Hematopoietic multipotent progenitor cell treated with erythropoietin and hydrocortisone succinate and interleukin-3 and kit ligand, for 15 days (in vitro differentiated cells): Measurements from ENCODE around the gene RIOK3.
A peak's percentile ranks its signal among the peaks of the same experiment; 100 is the strongest.
"Not testable (repeated sequence)": the region's sequence is repeated elsewhere in the genome, so short reads cannot be mapped to it uniquely, and the experiment has no call there.

Experiments used
- DNase-seq: peaks from one replicate; pipeline ENCODE4 v3.0.0-alpha.2; 2015; ENCODE audit warnings: low spot score

The RIOK3 gene

GRCh38 chr18:23451491-23451890 lies 1.6 kb upstream of the RIOK3 start:
- DNase-seq = no peak

- no peak for DNase-seq
These were observed 750 bp upstream of the RIOK3 start for GRCh38 chr18:23452347-23452727.

- peak; percentile 76 for DNase-seq
These were observed 582 bp downstream of the RIOK3 start for GRCh38 chr18:23453680-23454058.

GRCh38 chr18:23456835-23457234 lies 3.7 kb downstream of the RIOK3 start:
- DNase-seq = no peak

DNA sequence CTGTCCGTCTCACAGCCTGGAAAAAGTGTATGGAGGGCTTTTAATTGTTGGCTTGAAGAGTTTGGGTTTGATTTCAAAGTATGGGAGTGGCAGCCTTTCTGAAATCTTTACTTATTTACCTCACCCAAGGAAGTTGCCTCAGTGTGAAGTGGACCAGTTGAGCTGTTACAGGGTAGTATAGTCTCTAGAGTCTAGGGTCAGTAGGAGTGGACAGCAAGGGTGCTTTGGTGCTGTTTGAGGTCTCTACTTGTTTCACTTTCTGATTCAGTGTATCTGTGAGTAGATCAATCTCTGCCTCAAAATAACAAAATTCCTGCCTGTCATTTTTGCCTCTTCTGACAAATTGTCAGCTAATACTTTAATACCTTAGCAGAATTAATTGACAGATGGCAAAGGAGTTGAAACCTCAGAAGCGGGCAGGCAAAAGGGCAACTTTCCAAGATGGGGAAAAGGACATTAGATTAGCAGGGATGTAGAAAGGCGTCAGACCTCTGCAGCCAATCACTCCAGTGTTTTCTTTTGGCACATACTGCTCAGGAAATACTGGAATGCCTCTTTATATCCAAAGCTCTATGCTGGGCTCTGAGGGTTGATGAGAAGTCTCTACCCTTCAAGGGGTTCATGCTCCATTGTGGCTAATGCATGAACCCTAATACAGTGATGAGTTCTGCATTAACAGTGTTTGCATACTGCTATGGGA lies 5.9 kb downstream of the RIOK3 start:
- DNase-seq = no peak

DNA sequence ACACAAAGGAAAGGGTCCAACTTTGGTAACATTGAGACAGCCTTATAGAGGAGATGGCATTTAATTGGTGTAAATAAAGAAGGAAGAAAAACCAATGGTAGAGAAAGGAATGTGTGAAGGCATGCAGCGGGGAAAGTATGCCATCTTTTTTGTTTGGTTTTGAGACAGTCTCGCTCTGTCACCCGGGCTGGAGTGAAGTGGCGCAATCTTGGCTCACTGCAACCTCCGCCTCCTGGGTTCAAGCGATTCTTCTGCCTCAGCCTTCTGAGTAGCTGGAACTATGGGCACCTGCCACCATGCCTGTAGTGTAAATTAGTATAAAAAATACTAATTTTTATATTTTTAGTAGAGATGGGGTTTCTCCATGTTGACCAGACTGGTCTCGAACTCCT lies 6.4 kb downstream of the RIOK3 start:
- DNase-seq = no peak

DNA sequence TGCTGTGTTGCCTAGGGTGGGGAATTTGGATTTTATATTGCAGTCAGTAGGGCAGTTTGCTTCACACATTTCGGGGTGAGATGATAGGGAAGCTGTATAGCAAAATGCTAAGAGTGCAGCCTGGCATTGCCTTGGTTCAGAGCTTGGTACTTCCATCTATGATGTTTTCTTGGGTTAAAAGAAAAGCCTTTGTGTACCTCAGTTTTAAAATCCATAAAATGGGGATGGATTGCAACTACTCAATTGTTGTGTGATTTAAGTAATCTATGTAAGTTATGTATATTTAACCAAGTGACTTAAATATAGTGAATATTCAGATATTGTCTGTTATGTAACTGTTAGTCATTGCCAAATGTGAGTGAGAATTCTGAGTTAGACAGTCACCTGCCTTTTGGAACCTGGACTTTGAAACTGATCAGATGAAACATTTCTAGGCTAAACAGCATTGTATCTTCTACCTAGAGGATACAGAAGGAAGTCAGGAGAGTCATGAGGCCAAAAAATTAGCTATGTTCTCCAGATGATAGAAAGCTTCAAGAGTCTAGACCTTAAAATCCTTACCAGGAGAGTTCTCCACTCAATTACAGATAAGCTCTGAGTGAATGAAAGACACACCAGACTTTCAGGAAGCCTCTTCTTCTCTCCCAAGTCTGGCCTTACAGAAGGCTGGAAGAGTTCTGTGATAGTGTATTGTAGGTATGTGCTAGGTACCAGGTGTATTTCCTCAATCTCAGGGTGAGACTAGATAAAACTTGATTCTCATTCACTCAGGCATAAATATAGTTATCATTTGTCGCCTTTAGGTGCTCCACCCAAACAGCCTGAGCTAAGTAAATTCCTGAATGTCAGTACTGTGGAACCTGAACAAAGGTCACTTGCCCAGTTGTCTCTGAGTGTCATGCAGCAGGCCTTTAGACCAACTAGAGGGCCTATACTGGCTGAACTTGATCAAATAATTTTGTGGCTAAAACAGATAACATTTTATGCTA lies 7.5 kb downstream of the RIOK3 start:
- no peak for DNase-seq

DNA sequence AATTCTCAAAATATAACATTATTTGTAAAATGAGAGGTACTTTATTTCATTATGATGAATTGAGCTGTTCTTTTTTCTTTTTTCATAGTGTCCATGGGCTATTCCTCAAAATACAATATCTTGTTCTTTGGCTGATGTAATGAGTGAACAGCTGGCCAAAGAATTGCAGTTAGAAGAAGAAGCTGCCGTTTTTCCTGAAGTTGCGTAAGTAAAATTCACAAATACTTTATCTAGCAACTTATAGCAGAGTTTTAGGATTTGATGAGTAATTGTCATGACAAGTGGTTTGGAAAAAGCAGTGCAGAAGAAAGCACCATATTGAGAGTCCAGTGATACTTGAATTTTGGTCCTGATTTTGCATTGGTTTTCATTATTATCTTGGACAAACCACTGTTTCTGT lies 9.8 kb downstream of the RIOK3 start:
- DNase-seq = no peak

- no peak for DNase-seq
These were observed 15.8 kb downstream of the RIOK3 start for GRCh38 chr18:23468753-23469459.

DNA sequence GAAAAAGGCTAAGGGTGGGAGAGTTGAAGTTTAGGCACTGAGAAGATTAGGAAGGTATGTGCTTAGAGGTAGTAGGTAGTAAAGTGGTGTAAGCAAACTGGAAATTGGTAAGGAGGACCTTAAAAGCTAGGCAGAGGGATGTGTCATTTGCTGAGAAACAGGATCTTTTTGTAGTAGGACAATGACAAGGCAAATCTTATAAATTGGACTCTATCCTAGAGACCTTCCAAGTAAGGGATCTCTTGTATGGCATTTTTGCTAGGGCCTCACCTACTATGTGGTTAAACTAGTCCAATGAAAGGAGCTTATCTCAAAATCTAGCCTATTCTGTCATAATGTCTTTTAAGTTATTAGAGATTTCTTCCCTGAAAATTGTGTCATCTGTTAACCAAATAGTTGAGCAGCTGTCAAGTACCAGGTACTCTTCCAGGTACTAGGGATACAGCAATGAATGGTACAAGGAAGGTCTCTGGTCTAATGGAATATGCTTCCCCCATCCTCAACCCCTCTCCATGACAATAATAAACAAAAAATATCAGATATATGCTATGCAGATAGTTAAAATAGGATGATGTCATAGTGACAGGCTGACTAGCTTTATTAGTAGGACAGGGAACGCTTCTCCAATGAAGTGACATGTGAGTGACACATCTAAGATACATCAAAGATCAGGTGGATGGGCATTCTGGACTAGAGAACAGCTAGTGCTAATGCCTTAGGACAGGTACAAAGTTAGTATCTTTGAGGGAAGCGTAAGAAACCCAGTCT lies 17.7 kb downstream of the RIOK3 start:
- DNase-seq = no peak

GRCh38 chr18:23471486-23471885 lies 18.4 kb downstream of the RIOK3 start:
- no peak for DNase-seq

DNA sequence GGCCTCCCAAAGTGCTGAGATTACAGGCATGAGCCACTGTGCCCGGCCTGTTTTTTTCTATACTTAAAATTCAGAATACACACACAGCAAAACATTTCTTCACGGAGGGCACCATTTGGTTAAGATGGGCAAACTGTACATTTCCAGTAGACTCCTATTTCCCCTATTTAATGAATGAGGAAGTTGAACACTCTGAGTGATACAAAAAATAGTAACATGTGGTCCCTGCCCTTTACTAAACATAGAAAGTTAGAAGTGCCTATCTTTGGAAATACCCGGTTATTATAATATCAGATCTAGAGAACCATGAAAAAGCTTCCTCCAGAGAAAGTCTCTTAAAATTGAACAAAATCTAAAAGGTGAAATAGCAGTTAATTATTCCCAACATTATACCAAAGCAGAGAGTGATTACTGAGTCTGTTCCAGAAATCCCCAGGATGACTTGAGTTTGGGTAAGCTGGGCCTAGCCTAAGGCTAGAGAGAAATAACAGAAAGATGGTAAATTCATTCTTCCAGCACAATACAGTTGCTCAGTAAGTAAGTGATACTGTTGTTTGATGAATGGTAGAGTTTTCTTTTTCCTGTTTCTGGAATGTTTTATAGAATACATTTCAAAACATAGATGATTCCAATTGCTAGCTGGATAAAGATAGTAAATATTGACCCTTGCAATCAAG lies 26.9 kb downstream of the RIOK3 start:
- no peak for DNase-seq

- DNase-seq = no peak
These were observed 31.6 kb downstream of the RIOK3 start for GRCh38 chr18:23484561-23485182.

DNA sequence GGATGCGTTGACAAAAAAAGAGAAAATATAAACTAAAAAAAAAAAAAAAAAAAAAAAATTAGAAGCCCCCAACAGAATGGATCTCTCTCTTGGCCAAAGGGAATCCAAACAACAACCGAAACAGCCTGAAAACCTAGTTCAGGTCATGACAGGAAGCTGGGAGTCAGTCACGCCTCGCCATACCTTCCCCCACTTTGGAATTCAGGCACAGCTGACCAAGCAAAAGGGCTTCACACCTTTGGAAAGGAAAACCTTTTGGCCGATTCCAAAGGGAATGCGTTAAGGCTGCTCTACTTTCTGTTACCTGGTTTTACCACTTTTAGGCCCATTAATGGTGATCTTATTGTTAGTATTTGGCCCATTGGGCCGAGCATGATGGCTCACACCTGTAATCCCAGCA lies 32.3 kb downstream of the RIOK3 start:
- DNase-seq = no peak

DNA sequence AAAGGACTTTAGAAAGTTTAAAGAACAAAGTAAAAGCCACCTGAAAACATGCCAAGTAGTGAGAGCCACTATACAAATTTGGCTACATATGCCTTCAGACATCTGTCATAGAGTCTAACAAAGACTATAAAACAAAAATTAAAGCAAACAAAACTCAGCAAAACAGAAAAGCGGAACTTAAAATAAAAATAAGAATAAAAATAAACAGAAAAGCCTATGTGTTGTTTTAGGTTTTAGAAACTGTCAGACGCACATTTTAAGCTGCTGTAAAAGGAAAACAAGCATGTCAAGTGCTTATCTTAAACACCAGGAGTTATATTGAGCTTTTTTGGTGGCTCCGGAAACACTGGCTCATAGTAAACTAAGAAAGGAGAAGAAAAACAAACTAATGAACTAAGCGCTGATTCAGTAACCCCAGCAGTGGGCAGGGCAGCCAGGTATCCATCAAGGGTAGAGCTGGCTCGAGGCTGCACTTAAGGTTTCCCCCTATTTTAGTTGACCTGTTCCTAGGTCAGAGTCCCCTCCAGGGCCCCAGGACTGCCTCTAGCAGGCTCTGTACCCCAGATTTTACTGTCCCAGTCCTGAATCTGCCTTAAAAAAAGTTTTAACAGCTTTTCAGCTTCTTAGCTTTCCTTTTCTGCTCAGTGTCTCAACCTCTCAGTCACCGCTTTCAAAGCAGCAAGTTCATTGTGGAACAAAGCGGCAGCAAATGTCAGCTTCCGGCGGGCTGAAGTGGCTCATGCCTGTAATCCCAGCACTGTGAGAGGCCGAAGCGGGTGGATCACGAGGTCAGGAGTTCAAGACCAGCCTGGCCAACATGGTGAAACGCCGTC lies 34.9 kb downstream of the RIOK3 start:
- peak; percentile 75 for DNase-seq

DNA sequence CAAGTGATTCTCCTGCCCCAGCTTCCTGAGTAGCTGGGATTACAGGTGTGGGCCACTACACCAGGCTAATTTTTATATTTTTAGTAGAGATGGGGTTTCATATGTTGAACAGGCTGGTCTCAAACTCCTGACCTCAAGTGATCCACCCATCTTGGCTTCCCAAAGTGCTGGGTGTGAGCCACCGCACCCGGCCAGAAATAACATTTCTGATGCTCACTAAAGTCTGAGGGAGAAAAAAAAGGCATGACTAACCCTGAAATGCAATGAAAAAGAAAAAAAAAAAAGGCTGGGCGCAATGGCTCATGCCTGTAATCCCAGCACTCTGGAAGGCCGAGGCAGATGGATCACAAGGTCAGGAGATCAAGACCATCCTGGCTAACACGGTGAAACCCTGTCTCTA lies 36.5 kb downstream of the RIOK3 start:
- DNase-seq = not testable (repeated sequence)

- no peak for DNase-seq
These were observed 40.6 kb downstream of the RIOK3 start for GRCh38 chr18:23493654-23494053.

DNA sequence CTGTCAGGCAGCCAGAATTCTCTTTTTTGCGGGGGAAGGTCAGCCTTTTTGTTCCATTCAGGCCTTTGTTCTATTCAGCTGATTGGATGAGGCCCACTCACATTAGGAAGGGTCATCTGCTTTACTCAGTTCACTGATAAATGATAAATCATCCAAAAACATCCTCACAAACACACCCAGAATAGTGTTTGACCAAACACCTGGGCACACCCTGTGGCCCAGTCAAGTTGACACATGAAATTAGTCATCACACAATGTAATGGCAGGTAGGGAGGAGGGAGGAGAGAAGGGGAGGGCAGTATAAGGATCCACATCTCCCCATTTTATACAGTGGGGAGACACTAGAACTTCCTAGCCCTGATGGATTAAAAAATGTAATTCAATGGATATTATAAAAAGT lies 41.9 kb downstream of the RIOK3 start:
- DNase-seq = no peak

DNA sequence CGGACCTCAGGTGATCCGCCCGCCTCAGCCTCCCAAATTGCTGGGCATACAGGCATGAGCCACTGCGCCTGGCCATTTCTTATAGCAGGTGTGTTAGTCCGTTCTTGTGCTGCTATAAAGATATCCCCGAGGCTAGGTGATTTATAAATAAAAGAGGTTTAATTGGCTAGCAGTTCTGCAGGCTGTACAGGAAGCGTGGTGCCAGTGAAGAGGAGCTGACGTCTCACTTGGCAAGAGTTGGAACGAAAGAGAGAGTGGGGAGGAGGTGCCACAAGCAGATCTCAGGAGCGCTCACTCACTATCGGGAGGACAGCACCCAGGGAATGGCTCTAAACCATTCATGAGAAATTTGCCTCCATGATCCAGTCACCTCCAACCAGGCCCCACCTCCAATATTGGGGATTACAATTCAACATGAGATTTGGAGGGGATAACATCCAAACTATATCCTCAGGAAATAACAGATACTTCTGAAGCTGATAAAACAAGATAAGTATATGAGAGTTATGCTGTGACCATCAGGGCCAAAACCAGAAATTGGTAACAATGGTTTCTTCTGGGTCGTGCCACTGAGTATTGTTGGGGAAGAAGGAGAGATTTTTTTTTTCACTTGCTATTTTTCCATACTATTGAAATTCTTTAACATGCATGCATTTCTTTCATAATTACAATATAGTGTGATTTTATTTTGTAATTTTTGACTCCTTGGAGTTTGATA lies 42.8 kb downstream of the RIOK3 start:
- DNase-seq = no peak
